Lower leg skin (tissue), 3 donors: ENCODE measurements around the gene ACOXL.

Experiments used
- CTCF ChIP-seq, 3 donors: fragments of 450-650 bp; IDR thresholded peaks; one replicate each; pipeline ENCODE4 v1.5.1; 2016; ENCODE audit warnings: antibody characterized with exemption in 3 of 3, mild to moderate bottlenecking in 3 of 3, moderate library complexity in 2 of 3
- POLR2A ChIP-seq, 2 donors: fragments of 450-650 bp; IDR thresholded peaks; one replicate each; pipeline ENCODE4 v1.6.1; 2016 to 2017; ENCODE audit warnings: antibody characterized with exemption in 2 of 2, mild to moderate bottlenecking in 1 of 2, moderate library complexity in 1 of 2

- no peak for TF ChIP-seq POLR2A (IDR thresholded peaks at IDR 0.05)
- TF ChIP-seq CTCF (IDR thresholded peaks at IDR 0.05): no peak
Measured at GRCh38 chr2:111101592-111101991, 369.2 kb downstream of the ACOXL start.
